ENCODE data around the gene RNF2. TPM values are rescaled to one million over a fixed set of nuclear protein-coding genes. Genes with fewer than 3 reads are reported as not detected.
"Not testable (repeated sequence)": the region's sequence is repeated elsewhere in the genome, so short reads cannot be mapped to it uniquely, and the experiment has no call there.

Gene RNF2
- 26.2 and 37.2 TPM in 2 replicates for total RNA-seq (2014; rRNA removed; shearing (Covaris generic))
- 15.2 and 25.1 TPM in 2 replicates for polyA plus RNA-seq (2015; cell fraction: cytosol; rRNA removed)
- 9.7 and 9.8 TPM in 2 replicates for polyA plus RNA-seq (2015; cell fraction: nucleus; rRNA removed)

GRCh38 chr1:185044981-185045813, at the start of gene RNF2:
Gene RNF2 (plus strand): TSS chr1:185045558. CDS start chr1:185087554, 41,996 bp downstream.
- in situ Hi-C loops (cut with HindIII; ENCODE audit: low pct_unique_long_range_greater_than_20kb, low sequenced_read_pairs): no loop called here
- DNase-seq (ENCODE audit: low read depth, low spot score): peak; percentile 80

GRCh38 chr1:184999974-185000373, 45.4 kb upstream of the RNF2 start:
- in situ Hi-C loops (cut with HindIII; ENCODE audit: low pct_unique_long_range_greater_than_20kb, low sequenced_read_pairs); DNase-seq (ENCODE audit: low read depth, low spot score): not testable (repeated sequence)

GRCh38 chr1:185001312-185001880, 44.0 kb upstream of the RNF2 start:
- DNase-seq (ENCODE audit: low read depth, low spot score); in situ Hi-C loops (cut with HindIII; ENCODE audit: low pct_unique_long_range_greater_than_20kb, low sequenced_read_pairs): not testable (repeated sequence)

GRCh38 chr1:185008838-185009237, 36.5 kb upstream of the RNF2 start:
- no peak for DNase-seq (ENCODE audit: low read depth, low spot score)
- in situ Hi-C loops (cut with HindIII; ENCODE audit: low pct_unique_long_range_greater_than_20kb, low sequenced_read_pairs): no loop called here

GRCh38 chr1:185010361-185010760, 35.0 kb upstream of the RNF2 start:
- no peak for DNase-seq (ENCODE audit: low read depth, low spot score)
- in situ Hi-C loops (cut with HindIII; ENCODE audit: low pct_unique_long_range_greater_than_20kb, low sequenced_read_pairs): no loop called here

- in situ Hi-C loops (cut with HindIII; ENCODE audit: low pct_unique_long_range_greater_than_20kb, low sequenced_read_pairs): no loop called here
Observed at GRCh38 chr1:185014941-185015340, 30.4 kb upstream of the RNF2 start.

GRCh38 chr1:185015631-185016030, 29.7 kb upstream of the RNF2 start:
- DNase-seq (ENCODE audit: low read depth, low spot score): no peak
- in situ Hi-C loops (cut with HindIII; ENCODE audit: low pct_unique_long_range_greater_than_20kb, low sequenced_read_pairs): no loop called here

More at GRCh38 chr1:185014941-185015340, 30.4 kb upstream of the RNF2 start:
- DNase-seq (ENCODE audit: low read depth, low spot score): no peak

- in situ Hi-C loops (cut with HindIII; ENCODE audit: low pct_unique_long_range_greater_than_20kb, low sequenced_read_pairs): no loop called here
- DNase-seq (ENCODE audit: low read depth, low spot score): no peak
Observed at GRCh38 chr1:185016880-185017279, 28.5 kb upstream of the RNF2 start.

GRCh38 chr1:185017338-185017737, 28.0 kb upstream of the RNF2 start:
- in situ Hi-C loops (cut with HindIII; ENCODE audit: low pct_unique_long_range_greater_than_20kb, low sequenced_read_pairs): no loop called here
- DNase-seq (ENCODE audit: low read depth, low spot score): peak; percentile 5

GRCh38 chr1:185017966-185018365, 27.4 kb upstream of the RNF2 start:
- in situ Hi-C loops (cut with HindIII; ENCODE audit: low pct_unique_long_range_greater_than_20kb, low sequenced_read_pairs): no loop called here

GRCh38 chr1:185027252-185027882, 18.0 kb upstream of the RNF2 start:
- in situ Hi-C loops (cut with HindIII; ENCODE audit: low pct_unique_long_range_greater_than_20kb, low sequenced_read_pairs): no loop called here
- DNase-seq (ENCODE audit: low read depth, low spot score): no peak

More at GRCh38 chr1:185017966-185018365, 27.4 kb upstream of the RNF2 start:
- no peak for DNase-seq (ENCODE audit: low read depth, low spot score)

- DNase-seq (ENCODE audit: low read depth, low spot score): no peak
- in situ Hi-C loops (cut with HindIII; ENCODE audit: low pct_unique_long_range_greater_than_20kb, low sequenced_read_pairs): no loop called here
Observed at GRCh38 chr1:185033686-185034085, 11.7 kb upstream of the RNF2 start.

- DNase-seq (ENCODE audit: low read depth, low spot score): no peak
- in situ Hi-C loops (cut with HindIII; ENCODE audit: low pct_unique_long_range_greater_than_20kb, low sequenced_read_pairs): no loop called here
Observed at GRCh38 chr1:185035258-185035657, 10.1 kb upstream of the RNF2 start.

- DNase-seq (ENCODE audit: low read depth, low spot score): no peak
- in situ Hi-C loops (cut with HindIII; ENCODE audit: low pct_unique_long_range_greater_than_20kb, low sequenced_read_pairs): no loop called here
Observed at GRCh38 chr1:185038813-185039376, 6.5 kb upstream of the RNF2 start.

- DNase-seq (ENCODE audit: low read depth, low spot score): no peak
- in situ Hi-C loops (cut with HindIII; ENCODE audit: low pct_unique_long_range_greater_than_20kb, low sequenced_read_pairs): no loop called here
Observed at GRCh38 chr1:185039726-185040407, 5.5 kb upstream of the RNF2 start.

- in situ Hi-C loops (cut with HindIII; ENCODE audit: low pct_unique_long_range_greater_than_20kb, low sequenced_read_pairs): no loop called here
- DNase-seq (ENCODE audit: low read depth, low spot score): no peak
Observed at GRCh38 chr1:185040408-185040735, 5.0 kb upstream of the RNF2 start.

GRCh38 chr1:185041742-185042141, 3.6 kb upstream of the RNF2 start:
- in situ Hi-C loops (cut with HindIII; ENCODE audit: low pct_unique_long_range_greater_than_20kb, low sequenced_read_pairs): no loop called here
- no peak for DNase-seq (ENCODE audit: low read depth, low spot score)

GRCh38 chr1:185042737-185043136, 2.6 kb upstream of the RNF2 start:
- no peak for DNase-seq (ENCODE audit: low read depth, low spot score)
- in situ Hi-C loops (cut with HindIII; ENCODE audit: low pct_unique_long_range_greater_than_20kb, low sequenced_read_pairs): no loop called here

All from SK-MEL-5 (cell line).